ENCODE data around the gene ARL2BP.

The ARL2BP gene

DNA sequence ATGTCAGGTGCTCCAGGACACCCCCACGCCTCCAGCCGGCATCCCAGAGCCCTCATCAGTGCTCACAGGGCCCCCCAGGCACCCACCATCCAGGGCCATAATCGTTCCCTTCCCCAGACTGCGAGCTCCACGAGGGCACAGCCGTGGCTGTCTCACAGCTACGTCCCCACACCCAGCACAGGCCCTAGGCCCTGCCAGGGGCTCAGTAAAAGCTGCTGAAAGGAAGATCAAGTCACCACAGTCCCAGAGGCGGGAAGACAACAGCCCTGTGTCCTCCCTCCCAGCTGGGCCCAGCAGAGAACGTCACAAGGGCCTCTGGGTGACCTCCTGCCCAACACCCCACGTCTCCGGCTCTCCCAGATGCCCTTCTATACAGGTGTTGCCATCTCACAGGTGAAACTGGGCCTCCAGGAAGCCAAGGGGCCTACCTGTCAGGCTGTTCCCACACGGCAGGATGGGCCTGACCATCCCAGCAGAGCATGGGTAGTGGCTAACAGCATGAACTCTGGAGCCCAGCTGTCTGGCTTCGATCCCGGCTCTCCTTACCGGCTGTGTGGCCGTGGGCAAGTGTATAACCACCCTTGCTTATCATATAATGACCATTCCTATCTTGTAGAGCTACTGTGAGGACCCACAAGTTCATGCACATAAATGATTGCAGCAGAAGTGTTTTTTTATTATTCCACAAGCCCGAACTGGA is 17.9 kb downstream of the ARL2BP start:
- no peak overlapping the region for H3K4me3 ChIP-seq (replicated peaks; ENCODE audit: low read depth, low read length)
- H3K36me3 ChIP-seq (ENCODE audit: control insufficient read depth, insufficient read depth, low read length): no peaks in the 10 kb centered on the region
- no peak for DNase-seq (ENCODE audit: extremely low read depth, insufficient read length)
- no peaks in the 10 kb centered on the region for H3K27me3 ChIP-seq (replicated peaks; ENCODE audit: control insufficient read depth, insufficient read depth, low read length)
- TF ChIP-seq, protein P1, sequence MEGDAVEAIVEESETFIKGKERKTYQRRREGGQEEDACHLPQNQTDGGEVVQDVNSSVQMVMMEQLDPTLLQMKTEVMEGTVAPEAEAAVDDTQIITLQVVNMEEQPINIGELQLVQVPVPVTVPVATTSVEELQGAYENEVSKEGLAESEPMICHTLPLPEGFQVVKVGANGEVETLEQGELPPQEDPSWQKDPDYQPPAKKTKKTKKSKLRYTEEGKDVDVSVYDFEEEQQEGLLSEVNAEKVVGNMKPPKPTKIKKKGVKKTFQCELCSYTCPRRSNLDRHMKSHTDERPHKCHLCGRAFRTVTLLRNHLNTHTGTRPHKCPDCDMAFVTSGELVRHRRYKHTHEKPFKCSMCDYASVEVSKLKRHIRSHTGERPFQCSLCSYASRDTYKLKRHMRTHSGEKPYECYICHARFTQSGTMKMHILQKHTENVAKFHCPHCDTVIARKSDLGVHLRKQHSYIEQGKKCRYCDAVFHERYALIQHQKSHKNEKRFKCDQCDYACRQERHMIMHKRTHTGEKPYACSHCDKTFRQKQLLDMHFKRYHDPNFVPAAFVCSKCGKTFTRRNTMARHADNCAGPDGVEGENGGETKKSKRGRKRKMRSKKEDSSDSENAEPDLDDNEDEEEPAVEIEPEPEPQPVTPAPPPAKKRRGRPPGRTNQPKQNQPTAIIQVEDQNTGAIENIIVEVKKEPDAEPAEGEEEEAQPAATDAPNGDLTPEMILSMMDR (IDR thresholded peaks at IDR 0.05; ENCODE audit: insufficient read depth, low read length, poor library complexity, severe bottlenecking): no peak

DNA sequence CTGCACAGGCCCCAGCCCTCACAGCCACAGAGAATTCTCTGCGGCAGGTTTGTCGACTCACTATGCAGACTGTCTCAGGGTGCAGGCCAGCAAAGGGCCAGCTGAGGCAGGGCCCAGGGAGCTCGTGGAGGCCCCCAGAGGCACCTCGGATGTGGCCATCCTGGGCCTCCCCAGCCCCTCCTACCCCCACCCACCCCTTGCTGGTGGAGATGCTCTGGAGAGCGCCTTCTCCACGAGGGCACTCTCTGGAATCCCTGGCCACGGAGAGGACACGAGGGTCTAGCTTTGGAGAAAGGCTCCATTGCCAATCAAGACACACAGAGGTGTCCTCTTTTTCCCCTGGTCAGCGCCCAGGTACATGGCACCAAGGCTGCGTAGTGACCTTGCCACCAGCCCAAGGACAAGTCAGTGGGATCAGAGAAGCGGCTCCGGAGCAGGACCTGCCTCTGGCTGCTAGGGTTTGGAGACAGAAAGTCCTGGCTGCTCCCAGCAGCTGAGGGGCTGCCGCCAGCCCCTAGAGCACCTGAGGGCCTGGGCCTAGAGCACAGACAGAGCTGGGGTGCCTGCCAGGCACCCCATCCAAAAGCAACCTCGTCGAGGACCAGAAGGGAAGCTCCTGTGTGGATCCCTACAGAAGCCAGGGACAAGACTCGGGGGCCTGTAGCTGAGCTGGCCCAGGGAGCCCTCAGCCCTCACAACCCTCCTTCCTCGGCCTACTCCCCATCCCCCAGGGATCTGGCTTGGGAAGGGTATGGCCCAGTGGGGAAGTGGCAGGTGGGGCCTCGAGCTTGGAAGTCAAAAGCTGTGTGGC is 18.7 kb downstream of the ARL2BP start:
- Histone ChIP-seq H3K4me3 (replicated peaks; ENCODE audit: low read depth, low read length) (no peak overlapping the region), H3K36me3 (ENCODE audit: control insufficient read depth, insufficient read depth, low read length) (no peaks in the 10 kb centered on the region), H3K27me3 (replicated peaks; ENCODE audit: control insufficient read depth, insufficient read depth, low read length) (no peaks in the 10 kb centered on the region)
- no peak for DNase-seq (ENCODE audit: extremely low read depth, insufficient read length)
- TF ChIP-seq, protein P1 (IDR thresholded peaks at IDR 0.05; ENCODE audit: insufficient read depth, low read length, poor library complexity, severe bottlenecking): no peak

DNA sequence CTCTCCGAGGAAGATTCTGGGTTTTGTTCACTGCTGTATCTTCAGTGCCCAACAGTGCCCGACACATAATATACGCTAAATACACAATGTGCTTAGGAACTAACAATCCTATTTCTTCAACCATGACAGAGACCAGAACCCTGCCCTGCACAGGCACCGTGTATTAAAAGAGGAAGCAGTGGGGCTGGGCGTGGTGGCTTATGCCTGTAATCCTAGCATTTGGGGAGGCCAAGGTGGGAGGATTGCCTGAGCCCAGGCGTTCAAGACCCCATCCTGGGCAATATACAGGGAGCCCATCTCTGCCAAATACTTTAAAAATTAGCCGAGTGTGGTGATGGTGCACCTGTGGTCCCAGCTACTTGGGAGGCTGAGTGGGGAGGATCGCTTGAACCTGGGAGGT is 19.3 kb downstream of the ARL2BP start:
- no peak overlapping the region for H3K4me3 ChIP-seq (replicated peaks; ENCODE audit: low read depth, low read length)
- TF ChIP-seq, protein P1 (IDR thresholded peaks at IDR 0.05; ENCODE audit: insufficient read depth, low read length, poor library complexity, severe bottlenecking): no peak
- no peaks in the 10 kb centered on the region for H3K27me3 ChIP-seq (replicated peaks; ENCODE audit: control insufficient read depth, insufficient read depth, low read length)
- no peaks in the 10 kb centered on the region for H3K36me3 ChIP-seq (ENCODE audit: control insufficient read depth, insufficient read depth, low read length)
- no peak for DNase-seq (ENCODE audit: extremely low read depth, insufficient read length)

DNA sequence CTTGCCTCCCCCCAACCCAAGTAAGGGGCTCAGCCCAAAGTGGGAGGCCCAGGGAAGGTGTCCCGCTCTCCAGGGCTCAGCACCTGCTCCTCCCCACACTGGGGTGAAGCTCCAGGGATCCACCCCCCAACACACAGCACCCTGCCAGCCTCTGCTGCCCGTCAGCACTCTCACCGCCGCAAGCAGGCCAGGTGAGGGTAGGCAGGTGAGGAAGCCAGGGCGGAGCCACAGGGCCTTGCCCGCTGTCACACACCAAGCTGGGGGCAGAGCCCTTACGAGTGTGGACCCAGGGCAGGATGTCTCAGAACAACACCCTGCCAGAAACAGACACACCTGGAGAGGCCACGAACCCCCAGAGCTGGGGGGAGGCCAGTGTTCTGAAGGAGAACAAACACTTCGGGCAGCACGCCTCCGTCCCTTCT is 19.9 kb downstream of the ARL2BP start:
- TF ChIP-seq, protein P1 (IDR thresholded peaks at IDR 0.05; ENCODE audit: insufficient read depth, low read length, poor library complexity, severe bottlenecking): no peak
- no peaks in the 10 kb centered on the region for H3K27me3 ChIP-seq (replicated peaks; ENCODE audit: control insufficient read depth, insufficient read depth, low read length)
- DNase-seq (ENCODE audit: extremely low read depth, insufficient read length): no peak
- no peak overlapping the region for H3K4me3 ChIP-seq (replicated peaks; ENCODE audit: low read depth, low read length)
- no peaks in the 10 kb centered on the region for H3K36me3 ChIP-seq (ENCODE audit: control insufficient read depth, insufficient read depth, low read length)

DNA sequence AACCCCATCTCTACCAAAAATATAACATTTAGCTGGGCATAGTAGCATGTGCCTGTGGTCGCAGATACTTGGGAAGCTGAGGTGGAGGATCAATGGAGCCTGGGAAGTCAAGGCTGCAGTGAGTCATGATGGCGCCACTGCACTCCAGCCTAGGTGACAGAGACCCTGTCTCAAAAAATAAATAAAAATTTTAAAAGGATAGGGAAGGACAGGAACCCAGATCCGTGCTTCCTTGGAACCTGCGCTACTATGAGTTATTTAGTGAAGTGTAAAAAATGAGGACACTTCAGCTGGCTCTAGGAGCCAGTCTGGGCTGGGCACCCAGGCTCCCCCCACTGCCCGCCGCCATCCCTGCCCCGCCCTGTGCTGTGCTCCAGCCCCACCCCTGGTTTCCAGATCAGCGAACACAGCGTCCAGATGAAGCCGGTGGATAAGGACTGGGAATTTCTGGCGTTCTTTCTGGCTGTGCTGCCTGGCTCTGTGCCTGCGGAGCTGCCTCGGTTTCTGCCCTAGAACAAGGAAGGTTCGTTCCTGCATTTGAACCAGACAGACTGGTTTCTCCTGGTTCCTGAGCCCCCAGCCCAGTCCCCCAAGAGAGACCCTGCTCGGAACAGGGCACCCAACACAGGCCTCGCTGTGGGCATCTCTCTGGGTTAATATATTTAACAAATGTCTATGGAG is 20.9 kb downstream of the ARL2BP start:
- TF ChIP-seq, protein P1 (IDR thresholded peaks at IDR 0.05; ENCODE audit: insufficient read depth, low read length, poor library complexity, severe bottlenecking): no peak
- no peaks in the 10 kb centered on the region for H3K36me3 ChIP-seq (ENCODE audit: control insufficient read depth, insufficient read depth, low read length)
- DNase-seq (ENCODE audit: extremely low read depth, insufficient read length): no peak
- H3K4me3 ChIP-seq (replicated peaks; ENCODE audit: low read depth, low read length): no peak overlapping the region
- no peaks in the 10 kb centered on the region for H3K27me3 ChIP-seq (replicated peaks; ENCODE audit: control insufficient read depth, insufficient read depth, low read length)
